K562 (cell line): ENCODE data around the gene UFC1. TPM values are rescaled to one million over a fixed set of nuclear protein-coding genes. Genes with fewer than 3 reads are reported as not detected.

Experiments
- BRD9 ChIP-seq: fragments of 450-650 bp; IDR thresholded peaks from 2 replicates; pipeline ENCODE4 v1.6.1; 2018; ENCODE audit warnings: low read depth; ENCODE audit not compliant: partially characterized antibody
- CBX8 ChIP-seq: fragments of 200-600 bp; sonication (generic); IDR thresholded peaks from 2 replicates; pipeline ENCODE4 v1.6.1; 2012; ENCODE audit warnings: borderline replicate concordance, mixed run types, low read depth, mild to moderate bottlenecking, moderate library complexity, mixed read lengths, low read length, control low read depth, inconsistent platforms; ENCODE audit not compliant: poor library complexity, severe bottlenecking; ENCODE audit errors: extremely low read depth
- GTF2E2 ChIP-seq: fragments of 200-800 bp; sonication (Bioruptor generic); IDR thresholded peaks from 2 replicates; pipeline ENCODE4 v1.6.1; 2016; ENCODE audit warnings: missing genetic modification characterization, missing compliant biosample characterization
- KDM4B ChIP-seq, 2 experiments: fragments of 450-650 bp in 1 of 2; sonication (generic) in 1 of 2; IDR thresholded peaks; 2 replicates each; pipeline ENCODE4 v1.6.1; 2016 to 2017; ENCODE audit warnings: borderline replicate concordance in 2 of 2, antibody characterized with exemption in 1 of 2, low read depth in 1 of 2, mild to moderate bottlenecking in 1 of 2
- SP2 ChIP-seq: IDR thresholded peaks from 2 replicates; pipeline ENCODE4 v1.6.1; 2011; ENCODE audit warnings: mild to moderate bottlenecking, low read depth, low read length, moderate library complexity; ENCODE audit not compliant: poor library complexity, severe bottlenecking; ENCODE audit errors: extremely low read depth
- ZNF143 ChIP-seq: sonication (generic); formaldehyde crosslinking; IDR thresholded peaks from 2 replicates; pipeline ENCODE4 v1.9.0; 2022; ENCODE audit warnings: mild to moderate bottlenecking, missing genetic modification reagents
- polyA plus RNA-seq, 8 experiments: library from polyadenylated mRNA; depleted of rRNA in 4 of 8; stranded (reverse) in 5 of 8; unstranded in 3 of 8; fragments of >200 nt; fragmentation: Nextera tagmentation in 2 of 8; fragmentation: Illumina TruSeq in 1 of 8; extraction: Ambion mirVana in 2 of 8; extraction: Trizol in 1 of 8; gene quantifications; 2 replicates each; pipeline versions ENCODE4 v1.2.1 to v1.2.3, GENCODE V29; 2011 to 2014; ENCODE audit warnings: inconsistent platforms in 1 of 8, missing spikeins in 1 of 8
- total RNA-seq, 7 experiments: library from RNA; depleted of rRNA in 6 of 7; stranded (reverse); fragments of >200 nt in 6 of 7; fragmentation: Illumina TruSeq in 2 of 7; extraction: Trizol in 2 of 7; gene quantifications; 2 replicates each; pipeline versions ENCODE4 v1.2.1 to v1.2.3, GENCODE V29; 2011 to 2021; ENCODE audit warnings: low replicate concordance in 1 of 7
- TF ChIP-seq, protein P1 (sequence below): fragments of 250-450 bp; sonication (Bioruptor Pico); IDR thresholded peaks from 2 replicates; pipeline ENCODE4 v1.5.0; 2021
- TF ChIP-seq, protein P2 (sequence below): fragments of 250-450 bp; sonication (Bioruptor Pico); IDR thresholded peaks from 2 replicates; pipeline ENCODE4 v1.5.1; 2021; ENCODE audit warnings: mild to moderate bottlenecking
- TF ChIP-seq, protein P3 (sequence below): fragments of 450-650 bp; formaldehyde crosslinking; IDR thresholded peaks from 2 replicates; pipeline ENCODE4 v1.4.0; 2022; ENCODE audit warnings: missing genetic modification characterization
- TF ChIP-seq, protein P4 (sequence below): fragments of 450-650 bp; formaldehyde crosslinking; IDR thresholded peaks from 2 replicates; pipeline ENCODE4 v1.4.0; 2020; ENCODE audit warnings: mild to moderate bottlenecking, moderate library complexity
- TF ChIP-seq, protein P5 (sequence below): sonication (generic); formaldehyde crosslinking; IDR thresholded peaks from 2 replicates; pipeline ENCODE4 v1.8.1; 2023; ENCODE audit warnings: mild to moderate bottlenecking, missing genetic modification reagents, moderate library complexity

Gene UFC1
- total and polyA plus RNA-seq, 9 of the 15 experiments (the other 6 are each of a cell fraction or from before 2014, with no cell fraction given) = 92.8 to 220 (median 161) TPM

DNA sequence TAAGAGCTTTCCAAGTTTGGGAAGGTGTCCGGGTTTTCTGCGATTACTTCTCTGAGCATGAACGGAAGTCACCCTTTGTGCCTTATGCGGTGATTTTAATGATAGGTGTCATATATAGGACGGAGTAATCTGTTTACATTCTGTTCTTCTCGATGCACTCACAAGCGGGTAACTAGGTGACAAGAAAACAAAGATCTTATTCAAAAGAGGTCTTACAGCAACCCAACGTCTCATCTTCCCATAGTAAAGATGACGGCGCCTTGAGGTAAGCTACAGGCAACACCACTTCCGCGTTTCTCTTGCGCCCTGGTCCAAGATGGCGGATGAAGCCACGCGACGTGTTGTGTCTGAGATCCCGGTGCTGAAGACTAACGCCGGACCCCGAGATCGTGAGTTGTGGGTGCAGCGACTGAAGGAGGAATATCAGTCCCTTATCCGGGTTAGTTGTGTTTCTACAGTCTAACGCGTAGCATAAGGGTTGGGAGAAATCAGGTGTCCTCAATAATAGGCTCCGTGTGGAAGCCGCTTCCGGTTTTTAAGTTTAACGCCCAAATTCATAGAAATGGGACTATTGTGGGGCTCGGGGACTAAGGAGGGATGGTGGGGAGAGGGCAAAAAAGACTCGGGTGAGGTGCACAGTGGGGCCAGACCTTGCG is at the start of gene UFC1 (continued):
- TF ChIP-seq, protein P1, sequence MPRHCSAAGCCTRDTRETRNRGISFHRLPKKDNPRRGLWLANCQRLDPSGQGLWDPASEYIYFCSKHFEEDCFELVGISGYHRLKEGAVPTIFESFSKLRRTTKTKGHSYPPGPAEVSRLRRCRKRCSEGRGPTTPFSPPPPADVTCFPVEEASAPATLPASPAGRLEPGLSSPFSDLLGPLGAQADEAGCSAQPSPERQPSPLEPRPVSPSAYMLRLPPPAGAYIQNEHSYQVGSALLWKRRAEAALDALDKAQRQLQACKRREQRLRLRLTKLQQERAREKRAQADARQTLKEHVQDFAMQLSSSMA = no peak
- TF ChIP-seq, protein P2, sequence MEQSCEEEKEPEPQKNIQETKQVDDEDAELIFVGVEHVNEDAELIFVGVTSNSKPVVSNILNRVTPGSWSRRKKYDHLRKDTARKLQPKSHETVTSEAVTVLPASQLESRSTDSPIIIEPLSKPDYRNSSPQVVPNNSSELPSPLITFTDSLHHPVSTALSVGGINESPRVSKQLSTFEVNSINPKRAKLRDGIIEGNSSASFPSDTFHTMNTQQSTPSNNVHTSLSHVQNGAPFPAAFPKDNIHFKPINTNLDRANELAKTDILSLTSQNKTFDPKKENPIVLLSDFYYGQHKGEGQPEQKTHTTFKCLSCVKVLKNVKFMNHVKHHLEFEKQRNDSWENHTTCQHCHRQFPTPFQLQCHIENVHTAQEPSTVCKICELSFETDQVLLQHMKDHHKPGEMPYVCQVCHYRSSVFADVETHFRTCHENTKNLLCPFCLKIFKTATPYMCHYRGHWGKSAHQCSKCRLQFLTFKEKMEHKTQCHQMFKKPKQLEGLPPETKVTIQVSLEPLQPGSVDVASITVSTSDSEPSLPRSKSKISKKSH = no peak
- TF ChIP-seq, protein P3, sequence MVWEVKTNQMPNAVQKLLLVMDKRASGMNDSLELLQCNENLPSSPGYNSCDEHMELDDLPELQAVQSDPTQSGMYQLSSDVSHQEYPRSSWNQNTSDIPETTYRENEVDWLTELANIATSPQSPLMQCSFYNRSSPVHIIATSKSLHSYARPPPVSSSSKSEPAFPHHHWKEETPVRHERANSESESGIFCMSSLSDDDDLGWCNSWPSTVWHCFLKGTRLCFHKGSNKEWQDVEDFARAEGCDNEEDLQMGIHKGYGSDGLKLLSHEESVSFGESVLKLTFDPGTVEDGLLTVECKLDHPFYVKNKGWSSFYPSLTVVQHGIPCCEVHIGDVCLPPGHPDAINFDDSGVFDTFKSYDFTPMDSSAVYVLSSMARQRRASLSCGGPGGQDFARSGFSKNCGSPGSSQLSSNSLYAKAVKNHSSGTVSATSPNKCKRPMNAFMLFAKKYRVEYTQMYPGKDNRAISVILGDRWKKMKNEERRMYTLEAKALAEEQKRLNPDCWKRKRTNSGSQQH (CRISPR knock-in tag) = no peak
- peak; percentile 92 for TF ChIP-seq BRD9
- TF ChIP-seq, protein P4, sequence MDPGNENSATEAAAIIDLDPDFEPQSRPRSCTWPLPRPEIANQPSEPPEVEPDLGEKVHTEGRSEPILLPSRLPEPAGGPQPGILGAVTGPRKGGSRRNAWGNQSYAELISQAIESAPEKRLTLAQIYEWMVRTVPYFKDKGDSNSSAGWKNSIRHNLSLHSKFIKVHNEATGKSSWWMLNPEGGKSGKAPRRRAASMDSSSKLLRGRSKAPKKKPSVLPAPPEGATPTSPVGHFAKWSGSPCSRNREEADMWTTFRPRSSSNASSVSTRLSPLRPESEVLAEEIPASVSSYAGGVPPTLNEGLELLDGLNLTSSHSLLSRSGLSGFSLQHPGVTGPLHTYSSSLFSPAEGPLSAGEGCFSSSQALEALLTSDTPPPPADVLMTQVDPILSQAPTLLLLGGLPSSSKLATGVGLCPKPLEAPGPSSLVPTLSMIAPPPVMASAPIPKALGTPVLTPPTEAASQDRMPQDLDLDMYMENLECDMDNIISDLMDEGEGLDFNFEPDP (CRISPR knock-in tag) = no peak
- peak; percentile 95 for TF ChIP-seq GTF2E2 (tag)
- no peak for TF ChIP-seq SP2
- TF ChIP-seq CBX8 = no peak
- TF ChIP-seq, protein P5, sequence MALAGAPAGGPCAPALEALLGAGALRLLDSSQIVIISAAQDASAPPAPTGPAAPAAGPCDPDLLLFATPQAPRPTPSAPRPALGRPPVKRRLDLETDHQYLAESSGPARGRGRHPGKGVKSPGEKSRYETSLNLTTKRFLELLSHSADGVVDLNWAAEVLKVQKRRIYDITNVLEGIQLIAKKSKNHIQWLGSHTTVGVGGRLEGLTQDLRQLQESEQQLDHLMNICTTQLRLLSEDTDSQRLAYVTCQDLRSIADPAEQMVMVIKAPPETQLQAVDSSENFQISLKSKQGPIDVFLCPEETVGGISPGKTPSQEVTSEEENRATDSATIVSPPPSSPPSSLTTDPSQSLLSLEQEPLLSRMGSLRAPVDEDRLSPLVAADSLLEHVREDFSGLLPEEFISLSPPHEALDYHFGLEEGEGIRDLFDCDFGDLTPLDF (CRISPR knock-in tag) = no peak
- TF ChIP-seq ZNF143 (CRISPR knock-in tag) = peak; percentile 34; the same call in 1 of the 2 replicates
- TF ChIP-seq KDM4B (IDR thresholded peaks at IDR 0.05; ENCODE audit: borderline replicate concordance in 2 of 2, low read depth in 1 of 2) = no peak
